Activated CD8-positive, alpha-beta T cell treated with anti-CD3 and anti-CD28 coated beads for 36 hours (primary cell): Measurements from ENCODE around the gene NR2F1-AS1. TPM values are rescaled to one million over a fixed set of nuclear protein-coding genes. Genes with fewer than 3 reads are reported as not detected.
A peak's percentile ranks its signal among the peaks of the same experiment; 100 is the strongest.

ENCODE experiments used
- ATAC-seq: fragments of 200-7000 bp; cut with Tn5 transposase; one replicate; pipeline ENCODE4 v1.10.0; 2021; ENCODE audit warnings: mild to moderate bottlenecking, moderate library complexity
- CTCF ChIA-PET: fragments of 350-600 bp; sonication (Branson Sonifier 250); formaldehyde crosslinking; loops from one replicate; lab custom pipeline; 2021; ENCODE audit warnings: antibody characterized with exemption; lab: Charles Lee
- POLR2A ChIA-PET: fragments of 350-600 bp; sonication (Branson Sonifier 250); formaldehyde crosslinking; loops from one replicate; lab custom pipeline; 2021; ENCODE audit warnings: antibody characterized with exemption; lab: Charles Lee
- DNase-seq: peaks from one replicate; pipeline ENCODE4 v3.0.0-alpha.2; 2020
- H3K27ac Mint-ChIP-seq: one replicate; pipeline ENCODE4 v1.8.0; 2021; ENCODE audit warnings: mild to moderate bottlenecking, mixed read lengths
- H3K27me3 Mint-ChIP-seq: one replicate; pipeline ENCODE4 v1.8.0; 2021; ENCODE audit warnings: mixed read lengths
- H3K36me3 Mint-ChIP-seq: one replicate; pipeline ENCODE4 v1.8.0; 2021; ENCODE audit warnings: low read depth, mixed read lengths
- H3K4me1 Mint-ChIP-seq: one replicate; pipeline ENCODE4 v1.8.0; 2021; ENCODE audit warnings: low read depth, mixed read lengths
- H3K4me3 Mint-ChIP-seq: one replicate; pipeline ENCODE4 v1.8.0; 2021; ENCODE audit warnings: mild to moderate bottlenecking, moderate library complexity, mixed read lengths
- H3K9me3 Mint-ChIP-seq: one replicate; pipeline ENCODE4 v1.8.0; 2021; ENCODE audit warnings: mixed read lengths
- CTCF ChIP-seq: fragments of 200-600 bp; IDR thresholded peaks from one replicate; pipeline ENCODE4 v1.8.0; 2022; ENCODE audit warnings: antibody characterized with exemption, mild to moderate bottlenecking
- intact Hi-C: fragments of 100-400 bp; cut with micrococcal nuclease; formaldehyde crosslinking; loops from one replicate; pipeline ENCODE4 v1.10.0; 2022
- total RNA-seq, 2 experiments: library from RNA; stranded (reverse); gene quantifications; one replicate each; pipeline ENCODE4 v1.2.3, GENCODE V29; 2021

NR2F1-AS1 gene
- not detected for total RNA-seq

DNA sequence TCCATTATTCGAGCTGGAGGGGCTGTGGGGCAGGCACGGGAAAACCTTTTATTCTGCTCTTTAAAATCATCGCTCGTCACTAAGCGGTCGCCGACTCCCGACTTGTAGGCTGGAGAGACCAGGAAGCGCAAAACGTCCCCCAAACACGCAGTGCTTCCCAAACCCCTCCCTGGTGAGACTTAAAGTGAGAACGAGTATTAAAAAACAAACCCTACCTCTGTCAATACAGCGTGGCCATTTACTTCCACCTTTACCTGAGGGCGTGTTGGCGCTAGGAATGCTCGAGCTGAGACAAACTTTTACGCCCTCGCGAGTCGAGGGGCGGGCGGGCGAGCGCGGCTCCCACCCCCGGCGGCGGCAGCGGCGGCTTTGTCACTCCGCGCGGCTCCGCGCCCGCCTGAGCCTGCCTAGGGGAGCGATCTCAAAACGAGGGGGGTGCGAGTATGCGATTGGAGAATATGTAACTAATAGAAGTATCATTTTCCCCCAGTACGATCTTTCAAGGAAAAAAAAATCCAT lies at the start of gene NR2F1-AS1:
TSS of gene NR2F1-AS1 (minus strand) at position 293 of the 519 bp plus-strand sequence.
- DNase-seq: no peak
- H3K4me3 Mint-ChIP-seq: peak within 1 kb of the TSS; percentile 60
- H3K9me3 Mint-ChIP-seq: no peaks in the 10 kb centered on the region
- no peaks in the 10 kb centered on the region for H3K36me3 Mint-ChIP-seq
- ATAC-seq: peak; percentile 43
- ChIA-PET CTCF (interaction anchor here (1.0 to 1.1 kb wide), 2 partner anchors 220 to 347 kb away, joined by 3 to 9 read pairs; no protein-coding TSS in a partner anchor), POLR2A (no interaction called here)
- no peak within 1 kb of the TSS for H3K27ac Mint-ChIP-seq
- peaks cover 48% of the 10 kb centered on the region for H3K27me3 Mint-ChIP-seq
- peaks cover 17% of the 10 kb centered on the region for H3K4me1 Mint-ChIP-seq
- no peak for TF ChIP-seq CTCF
- intact Hi-C loops: loop anchor here (5.0 kb wide), 2 partner anchors 41 to 331 kb away; no protein-coding TSS in a partner anchor

DNA sequence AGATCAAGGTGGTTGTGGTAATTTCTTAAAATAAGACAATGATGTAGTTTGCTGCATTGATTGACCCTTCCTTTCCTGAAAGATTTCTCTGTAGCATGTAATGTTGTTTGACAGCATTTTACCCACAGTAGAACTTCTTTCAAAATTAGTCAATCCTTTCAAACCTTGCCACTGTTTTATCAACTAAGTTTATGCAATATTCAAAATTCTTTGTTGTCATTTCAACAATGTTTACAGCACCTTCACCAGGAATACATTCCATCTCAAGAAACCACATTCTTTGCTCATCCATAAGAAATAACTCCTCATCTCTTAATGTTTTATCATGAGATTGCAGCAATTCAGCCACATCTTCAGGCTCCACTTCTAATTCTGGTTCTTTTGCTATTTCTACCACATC lies 45.8 kb upstream of the NR2F1-AS1 start:
- peaks cover 1% of the 10 kb centered on the region for H3K27me3 Mint-ChIP-seq
- ATAC-seq: no peak
- TF ChIP-seq CTCF: no peak
- H3K36me3 Mint-ChIP-seq: no peaks in the 10 kb centered on the region
- POLR2A ChIA-PET: no interaction called here
- no peak overlapping the region for H3K27ac Mint-ChIP-seq
- no peak for DNase-seq
- H3K4me3 Mint-ChIP-seq: no peak overlapping the region
- H3K9me3 Mint-ChIP-seq: no peaks in the 10 kb centered on the region
- H3K4me1 Mint-ChIP-seq: peaks cover 15% of the 10 kb centered on the region
- CTCF ChIA-PET: no interaction called here
- intact Hi-C loops: no loop called here

DNA sequence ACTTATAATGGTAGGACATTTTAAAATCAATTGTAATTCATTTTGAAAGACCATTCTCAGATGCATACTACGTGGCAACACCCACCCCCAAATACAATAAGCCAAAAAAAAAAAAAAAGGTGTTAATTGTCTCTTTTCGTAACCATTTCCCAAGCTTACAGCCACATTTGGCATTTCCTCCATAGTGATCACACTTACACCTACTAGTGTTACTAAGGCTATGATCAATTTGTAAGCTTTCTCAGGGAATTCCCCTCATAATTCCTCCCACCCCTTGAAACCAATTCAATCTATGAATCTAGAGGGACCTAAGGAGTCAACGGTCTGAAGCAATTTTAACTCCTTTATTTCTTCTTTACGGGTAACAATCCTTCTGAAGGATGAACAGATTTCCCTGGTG lies 42.1 kb upstream of the NR2F1-AS1 start:
- ChIA-PET POLR2A (interaction anchor here (0.5 to 0.9 kb wide), 2 partner anchors 58 to 720 kb away, joined by 3 read pairs; no protein-coding TSS in a partner anchor), CTCF (interaction anchor here (5.4 kb wide), 1 partner anchor 178 kb away, joined by 23 read pairs; no protein-coding TSS in a partner anchor)
- TF ChIP-seq CTCF: no peak
- Mint-ChIP-seq H3K4me3 (no peak overlapping the region), H3K4me1 (peaks cover 30% of the 10 kb centered on the region), H3K36me3 (no peaks in the 10 kb centered on the region), H3K9me3 (no peaks in the 10 kb centered on the region), H3K27ac (no peak overlapping the region), H3K27me3 (peaks cover 11% of the 10 kb centered on the region)
- intact Hi-C loops: loop anchor here (5.0 kb wide), 1 partner anchor 41 kb away; the partner anchor contains the start of genes NR2F1 and NR2F1-AS1
- no peak for DNase-seq
- ATAC-seq: no peak

- H3K4me3 Mint-ChIP-seq: no peak overlapping the region
- H3K27ac Mint-ChIP-seq: no peak overlapping the region
- ATAC-seq: peak; percentile 50
Observed at GRCh38 chr5:93622240-93622885, 41.3 kb upstream of the NR2F1-AS1 start.

More at GRCh38 chr5:93622240-93622885, 41.3 kb upstream of the NR2F1-AS1 start:
- Mint-ChIP-seq H3K4me1 (peaks cover 30% of the 10 kb centered on the region), H3K9me3 (no peaks in the 10 kb centered on the region), H3K36me3 (no peaks in the 10 kb centered on the region), H3K27me3 (peaks cover 11% of the 10 kb centered on the region)
- CTCF ChIA-PET: interaction anchor here (1.3 to 5.4 kb wide), 5 partner anchors 10 to 184 kb away, joined by 3 to 23 read pairs (median 4); no protein-coding TSS in a partner anchor
- POLR2A ChIA-PET: interaction anchor here (0.9 kb wide), 1 partner anchor 59 kb away, joined by 3 read pairs; no protein-coding TSS in a partner anchor
- TF ChIP-seq CTCF: no peak
- intact Hi-C loops: loop anchor here (5.0 kb wide), 1 partner anchor 40 kb away; the partner anchor contains the start of genes NR2F1 and NR2F1-AS1
- DNase-seq: peak; percentile 28
